Measurements from ENCODE around the gene NPAS2.

NPAS2 gene

DNA sequence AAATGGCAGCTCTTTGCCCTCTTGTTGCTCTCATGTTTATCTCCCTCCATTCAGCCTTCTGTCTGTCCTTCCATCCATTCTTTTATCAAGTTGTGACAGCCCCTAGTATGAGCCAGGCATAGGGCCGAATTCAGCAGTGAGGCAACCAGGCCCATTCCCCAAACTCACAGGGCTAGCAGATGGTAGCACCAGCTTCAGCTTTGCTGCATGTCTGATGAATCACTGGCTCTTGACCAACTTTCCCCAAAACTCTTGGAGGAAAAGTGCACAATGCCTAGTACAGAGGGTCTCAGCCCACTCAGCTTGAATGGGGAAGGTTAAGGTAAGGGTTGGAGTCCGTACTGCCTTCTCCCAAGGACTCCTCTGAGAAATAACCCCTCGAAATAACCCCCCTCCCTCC lies 35.7 kb downstream of the NPAS2 start:
- no peak for DNase-seq (ENCODE audit: low read depth)
- H3K4me3 ChIP-seq (ENCODE audit: control insufficient read depth, low read depth, low read length) = no peak overlapping the region
- TF ChIP-seq, protein P1, sequence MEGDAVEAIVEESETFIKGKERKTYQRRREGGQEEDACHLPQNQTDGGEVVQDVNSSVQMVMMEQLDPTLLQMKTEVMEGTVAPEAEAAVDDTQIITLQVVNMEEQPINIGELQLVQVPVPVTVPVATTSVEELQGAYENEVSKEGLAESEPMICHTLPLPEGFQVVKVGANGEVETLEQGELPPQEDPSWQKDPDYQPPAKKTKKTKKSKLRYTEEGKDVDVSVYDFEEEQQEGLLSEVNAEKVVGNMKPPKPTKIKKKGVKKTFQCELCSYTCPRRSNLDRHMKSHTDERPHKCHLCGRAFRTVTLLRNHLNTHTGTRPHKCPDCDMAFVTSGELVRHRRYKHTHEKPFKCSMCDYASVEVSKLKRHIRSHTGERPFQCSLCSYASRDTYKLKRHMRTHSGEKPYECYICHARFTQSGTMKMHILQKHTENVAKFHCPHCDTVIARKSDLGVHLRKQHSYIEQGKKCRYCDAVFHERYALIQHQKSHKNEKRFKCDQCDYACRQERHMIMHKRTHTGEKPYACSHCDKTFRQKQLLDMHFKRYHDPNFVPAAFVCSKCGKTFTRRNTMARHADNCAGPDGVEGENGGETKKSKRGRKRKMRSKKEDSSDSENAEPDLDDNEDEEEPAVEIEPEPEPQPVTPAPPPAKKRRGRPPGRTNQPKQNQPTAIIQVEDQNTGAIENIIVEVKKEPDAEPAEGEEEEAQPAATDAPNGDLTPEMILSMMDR (conservative IDR thresholded peaks at IDR 0.05; ENCODE audit: control insufficient read depth, insufficient read depth, low read depth, low read length) = no peak

- DNase-seq (ENCODE audit: low read depth) = no peak
- TF ChIP-seq, protein P1 (conservative IDR thresholded peaks at IDR 0.05; ENCODE audit: control insufficient read depth, insufficient read depth, low read depth, low read length) = no peak
- H3K4me3 ChIP-seq (ENCODE audit: control insufficient read depth, low read depth, low read length) = no peak overlapping the region
Observed at GRCh38 chr2:100856732-100857131, 36.8 kb downstream of the NPAS2 start.

- DNase-seq (ENCODE audit: low read depth) = no peak
- TF ChIP-seq, protein P1 (conservative IDR thresholded peaks at IDR 0.05; ENCODE audit: control insufficient read depth, insufficient read depth, low read depth, low read length) = no peak
- H3K4me3 ChIP-seq (ENCODE audit: control insufficient read depth, low read depth, low read length) = no peak overlapping the region
Observed at GRCh38 chr2:100857341-100857740, 37.4 kb downstream of the NPAS2 start.

- H3K4me3 ChIP-seq (ENCODE audit: control insufficient read depth, low read depth, low read length) = no peak overlapping the region
Observed at GRCh38 chr2:100857915-100858314, 38.0 kb downstream of the NPAS2 start.

DNA sequence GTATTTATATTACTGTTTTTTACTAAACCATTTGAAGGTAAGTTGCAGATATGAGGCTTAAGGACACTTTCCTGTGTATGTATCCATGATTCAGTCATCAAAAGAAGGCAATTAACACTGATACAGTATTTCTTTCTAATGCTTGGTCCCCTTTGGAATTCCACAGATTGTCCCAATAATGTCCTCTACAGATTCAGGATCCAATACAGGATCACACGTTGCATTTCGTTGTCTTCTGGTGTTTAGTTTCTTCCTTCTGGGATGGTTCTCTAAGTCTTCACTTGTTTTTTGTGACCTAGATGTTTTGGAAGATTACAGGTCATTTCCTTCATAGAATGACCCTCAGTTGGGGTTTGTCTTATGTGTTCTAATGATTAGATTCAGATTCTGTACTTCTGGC lies 40.0 kb downstream of the NPAS2 start:
- no peak for DNase-seq (ENCODE audit: low read depth)
- no peak overlapping the region for H3K4me3 ChIP-seq (ENCODE audit: control insufficient read depth, low read depth, low read length)
- TF ChIP-seq, protein P1 (conservative IDR thresholded peaks at IDR 0.05; ENCODE audit: control insufficient read depth, insufficient read depth, low read depth, low read length) = no peak

More at GRCh38 chr2:100857915-100858314, 38.0 kb downstream of the NPAS2 start:
- TF ChIP-seq, protein P1 (conservative IDR thresholded peaks at IDR 0.05; ENCODE audit: control insufficient read depth, insufficient read depth, low read depth, low read length) = no peak
- peak; percentile 85 for DNase-seq (ENCODE audit: low read depth)

GRCh38 chr2:100861340-100861739 lies 41.4 kb downstream of the NPAS2 start:
- no peak overlapping the region for H3K4me3 ChIP-seq (ENCODE audit: control insufficient read depth, low read depth, low read length)
- TF ChIP-seq, protein P1 (conservative IDR thresholded peaks at IDR 0.05; ENCODE audit: control insufficient read depth, insufficient read depth, low read depth, low read length) = no peak
- no peak for DNase-seq (ENCODE audit: low read depth)

DNA sequence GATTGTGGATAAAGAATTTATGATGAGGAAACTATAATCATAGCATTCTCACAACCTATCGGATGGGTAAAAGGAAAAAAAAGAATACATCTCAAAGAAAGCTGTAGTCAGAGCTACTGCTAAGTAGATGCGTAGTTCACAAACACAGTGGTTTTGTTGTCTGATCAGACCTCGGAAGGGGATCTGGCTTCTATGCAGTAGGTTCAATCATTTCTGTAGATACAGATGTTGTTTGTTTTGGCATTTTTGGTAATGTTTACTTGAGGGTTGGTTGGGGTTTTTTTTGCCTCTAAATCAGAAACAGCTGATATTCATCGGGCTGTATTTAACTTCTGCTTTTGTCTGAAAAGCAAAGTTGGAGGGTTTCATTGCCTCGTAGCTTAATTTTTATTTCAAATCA lies 42.1 kb downstream of the NPAS2 start:
- TF ChIP-seq, protein P1 (conservative IDR thresholded peaks at IDR 0.05; ENCODE audit: control insufficient read depth, insufficient read depth, low read depth, low read length) = no peak
- H3K4me3 ChIP-seq (ENCODE audit: control insufficient read depth, low read depth, low read length) = no peak overlapping the region
- DNase-seq (ENCODE audit: low read depth) = no peak
